GM12872 (cell line): Measurements from ENCODE around the gene SERPING1.

Source experiments
- TF ChIP-seq, protein P1 (sequence below): IDR thresholded peaks from 3 replicates; pipeline ENCODE4 v1.5.1; 2011; ENCODE audit warnings: low read depth, mild to moderate bottlenecking, low read length, moderate library complexity; ENCODE audit not compliant: insufficient read depth

SERPING1 gene

DNA sequence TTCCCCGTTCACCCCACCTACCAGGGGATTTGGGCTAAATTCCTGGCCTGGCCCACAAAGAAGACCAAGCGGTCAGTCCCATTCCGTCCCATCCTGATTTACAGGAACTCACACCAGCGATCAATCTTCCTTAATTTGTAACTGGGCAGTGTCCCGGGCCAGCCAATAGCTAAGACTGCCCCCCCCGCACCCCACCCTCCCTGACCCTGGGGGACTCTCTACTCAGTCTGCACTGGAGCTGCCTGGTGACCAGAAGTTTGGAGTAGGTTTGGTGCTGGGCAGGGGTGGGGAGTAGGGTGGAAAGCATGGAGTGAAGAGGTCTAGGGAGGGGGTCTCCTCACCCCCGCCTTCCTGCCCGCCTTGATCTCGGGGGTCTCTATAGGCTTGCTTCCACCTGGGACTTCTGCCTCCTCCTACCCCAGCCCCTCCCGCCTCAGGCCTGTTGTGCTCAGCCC, at the start of gene SERPING1:
TSS of gene SERPING1 (plus strand) at position 225 of the 455 bp plus-strand sequence. CDS start 586 bp downstream, outside the sequence.
- TF ChIP-seq, protein P1, sequence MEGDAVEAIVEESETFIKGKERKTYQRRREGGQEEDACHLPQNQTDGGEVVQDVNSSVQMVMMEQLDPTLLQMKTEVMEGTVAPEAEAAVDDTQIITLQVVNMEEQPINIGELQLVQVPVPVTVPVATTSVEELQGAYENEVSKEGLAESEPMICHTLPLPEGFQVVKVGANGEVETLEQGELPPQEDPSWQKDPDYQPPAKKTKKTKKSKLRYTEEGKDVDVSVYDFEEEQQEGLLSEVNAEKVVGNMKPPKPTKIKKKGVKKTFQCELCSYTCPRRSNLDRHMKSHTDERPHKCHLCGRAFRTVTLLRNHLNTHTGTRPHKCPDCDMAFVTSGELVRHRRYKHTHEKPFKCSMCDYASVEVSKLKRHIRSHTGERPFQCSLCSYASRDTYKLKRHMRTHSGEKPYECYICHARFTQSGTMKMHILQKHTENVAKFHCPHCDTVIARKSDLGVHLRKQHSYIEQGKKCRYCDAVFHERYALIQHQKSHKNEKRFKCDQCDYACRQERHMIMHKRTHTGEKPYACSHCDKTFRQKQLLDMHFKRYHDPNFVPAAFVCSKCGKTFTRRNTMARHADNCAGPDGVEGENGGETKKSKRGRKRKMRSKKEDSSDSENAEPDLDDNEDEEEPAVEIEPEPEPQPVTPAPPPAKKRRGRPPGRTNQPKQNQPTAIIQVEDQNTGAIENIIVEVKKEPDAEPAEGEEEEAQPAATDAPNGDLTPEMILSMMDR, result no peak

DNA sequence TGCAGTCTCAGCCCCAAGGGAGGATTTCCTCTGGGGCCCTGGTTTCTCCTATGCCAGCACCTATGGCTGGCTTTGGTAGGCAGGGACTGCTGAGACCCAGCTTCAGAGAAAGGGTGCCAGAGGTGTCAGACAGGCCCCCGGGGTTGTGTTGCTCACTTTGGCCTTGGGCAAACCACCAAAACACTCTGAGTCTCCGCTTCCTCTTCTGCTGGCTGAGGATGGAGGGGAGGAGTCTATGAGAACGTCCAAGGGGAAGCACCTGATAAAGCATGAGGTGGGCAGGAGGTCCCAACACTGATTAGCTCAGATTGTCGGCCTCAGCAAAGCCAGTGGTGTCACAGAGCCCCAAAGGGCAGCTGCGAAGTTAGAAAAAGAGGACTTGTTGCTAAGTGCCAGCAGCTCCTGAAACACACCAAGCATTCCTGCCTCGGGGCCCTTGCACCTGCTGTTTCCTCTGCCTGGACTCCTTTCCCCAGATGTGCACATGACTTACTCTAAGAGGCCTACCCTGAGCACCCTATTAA, 49.6 kb upstream of the SERPING1 start:
- TF ChIP-seq, protein P1, result no peak

DNA sequence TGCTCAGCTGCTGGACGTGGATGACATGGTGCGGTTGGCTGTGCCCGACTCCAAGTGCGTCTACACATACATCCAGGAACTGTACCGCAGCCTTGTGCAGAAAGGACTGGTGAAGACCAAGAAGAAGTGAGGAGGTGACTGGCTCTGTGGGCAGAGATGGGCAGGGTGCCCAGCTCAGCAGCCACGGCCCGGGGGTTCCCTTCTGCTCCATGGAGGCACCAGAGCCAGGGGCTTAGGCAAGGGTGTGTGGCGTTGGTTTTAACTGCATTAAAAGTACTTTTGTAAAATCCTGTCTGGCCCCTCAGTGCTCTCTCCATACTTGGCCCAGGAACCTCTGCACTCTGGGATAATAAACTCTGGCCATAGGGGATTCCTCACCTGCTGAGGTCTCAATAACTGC, 47.5 kb upstream of the SERPING1 start:
- TF ChIP-seq, protein P1, result no peak

DNA sequence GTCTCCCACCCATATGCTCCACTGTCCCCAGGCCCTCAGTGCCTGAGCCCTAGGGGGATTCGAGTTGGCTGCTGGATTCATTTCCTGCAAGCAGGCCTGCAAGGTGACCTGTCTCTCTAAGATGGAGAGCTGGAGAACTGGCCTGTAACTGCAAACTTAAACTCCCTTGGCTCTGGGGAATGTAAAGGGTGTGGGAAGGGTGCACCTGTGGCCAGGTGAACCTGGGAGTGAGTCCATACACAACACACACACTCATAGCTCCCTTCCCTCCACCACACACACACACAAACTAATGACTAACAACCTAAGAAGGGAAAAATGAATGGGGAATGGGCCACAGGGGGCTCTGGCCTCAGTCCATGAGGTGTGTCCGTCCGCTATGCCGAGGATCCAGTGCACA, 45.5 kb upstream of the SERPING1 start:
- TF ChIP-seq, protein P1, result no peak

DNA sequence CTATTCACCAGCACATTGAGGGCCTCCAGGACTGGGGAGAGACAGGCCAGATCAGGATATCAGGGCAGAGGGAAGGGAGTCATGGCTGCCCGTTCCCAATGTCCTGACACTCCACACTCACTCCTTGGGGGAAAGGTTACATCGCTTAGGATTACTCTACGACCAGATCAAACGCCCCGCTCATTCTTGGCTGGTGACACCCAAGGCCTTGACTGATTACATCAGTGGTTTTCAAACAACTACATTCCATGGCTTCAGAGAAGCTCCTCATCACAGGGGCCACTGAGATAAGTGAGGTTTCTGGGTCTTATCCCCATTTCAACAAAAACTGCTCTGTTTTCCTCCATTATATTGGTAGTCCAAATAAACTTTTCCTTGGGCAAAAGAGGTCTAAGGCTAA, 45.0 kb upstream of the SERPING1 start:
- TF ChIP-seq, protein P1, result no peak

DNA sequence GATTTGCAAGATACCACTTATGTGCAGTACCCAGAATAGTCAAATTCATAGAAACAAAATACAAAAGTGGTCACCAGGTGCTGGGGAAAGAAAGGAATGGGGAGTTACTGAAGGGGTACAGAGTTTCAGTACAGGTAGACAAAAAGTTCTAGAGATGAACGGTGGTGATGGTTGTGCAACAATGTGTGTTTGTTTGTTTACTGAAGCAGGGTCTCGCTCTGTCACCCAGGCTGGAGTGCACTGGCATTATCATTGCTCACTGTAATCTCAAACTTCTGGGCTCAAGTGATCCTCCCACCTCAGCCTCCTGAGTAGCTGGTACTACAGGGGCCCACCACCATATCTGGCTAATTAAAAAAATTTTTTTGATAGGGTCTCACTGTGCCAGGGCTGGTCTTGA, 42.1 kb upstream of the SERPING1 start:
- TF ChIP-seq, protein P1, result no peak

DNA sequence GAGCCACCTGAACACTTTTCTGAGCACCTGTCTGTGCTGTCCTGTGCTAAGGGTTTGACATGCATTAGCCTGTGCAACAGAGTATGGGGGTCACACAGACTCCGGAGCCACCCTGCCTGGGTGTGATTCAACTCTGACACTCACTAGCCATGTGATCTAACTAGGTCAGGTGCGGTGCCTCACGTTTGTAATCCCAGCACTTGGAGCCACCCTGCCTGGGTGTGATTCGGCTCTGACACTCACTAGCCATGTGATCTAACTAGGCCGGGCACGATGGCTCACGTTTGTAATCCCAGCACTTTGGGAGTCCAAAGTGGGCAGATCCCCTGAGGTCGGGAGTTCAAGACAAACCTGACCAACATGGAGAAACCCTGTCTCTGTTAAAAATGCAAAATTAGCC, 41.4 kb upstream of the SERPING1 start:
- TF ChIP-seq, protein P1, result no peak
